GM21576 (cell line): ENCODE results near the gene PDGFRA.
A peak's percentile ranks its signal among the peaks of the same experiment; 100 is the strongest.
"Not testable (repeated sequence)": the region's sequence is repeated elsewhere in the genome, so short reads cannot be mapped to it uniquely, and the experiment has no call there.

Experiments
- ATAC-seq: cut with Tn5 transposase; IDR thresholded peaks from one replicate; pipeline ENCODE4 v1.9.1; 2021; ENCODE audit warnings: mild to moderate bottlenecking, moderate library complexity; ENCODE audit not compliant: unreplicated experiment

The PDGFRA gene

DNA sequence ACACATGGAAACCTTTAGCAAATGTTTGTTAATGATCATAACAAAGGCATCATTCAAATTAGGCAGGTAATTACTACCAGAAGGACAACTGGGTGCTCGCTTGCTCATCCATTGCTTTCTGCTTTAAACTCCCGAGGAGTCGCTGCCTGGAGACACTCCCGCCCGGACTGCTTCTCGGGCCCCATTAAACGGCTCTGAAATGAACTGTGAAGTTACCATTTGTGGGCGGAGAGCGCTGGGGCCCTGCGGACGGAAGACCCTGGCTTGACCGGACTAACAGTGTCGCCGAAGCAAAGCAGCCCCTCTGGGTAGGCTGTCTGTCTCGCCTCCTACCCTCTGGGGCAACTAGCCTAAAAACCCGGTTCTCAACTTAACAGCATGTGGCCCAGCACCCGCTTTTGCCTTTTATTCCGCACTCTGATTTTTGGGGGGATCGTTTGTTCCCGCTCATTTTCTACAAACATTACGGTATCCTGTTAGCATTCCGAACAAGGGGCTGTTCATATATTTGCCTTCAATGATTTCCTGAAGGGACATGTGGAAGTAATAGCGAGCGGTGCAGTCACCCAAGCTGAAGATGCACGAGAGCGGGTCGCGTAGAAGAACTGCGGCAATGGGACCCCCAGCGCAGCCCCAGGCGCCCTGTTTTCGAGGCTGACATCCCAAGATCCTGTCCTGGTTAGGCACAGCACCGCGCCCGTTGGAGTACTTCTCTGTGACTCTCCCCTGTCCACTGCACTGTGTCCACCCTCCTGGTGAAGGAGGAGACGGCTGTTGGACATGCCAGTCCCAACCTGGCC is 1.6 kb upstream of the PDGFRA start:
- ATAC-seq, result peak; percentile 16

DNA sequence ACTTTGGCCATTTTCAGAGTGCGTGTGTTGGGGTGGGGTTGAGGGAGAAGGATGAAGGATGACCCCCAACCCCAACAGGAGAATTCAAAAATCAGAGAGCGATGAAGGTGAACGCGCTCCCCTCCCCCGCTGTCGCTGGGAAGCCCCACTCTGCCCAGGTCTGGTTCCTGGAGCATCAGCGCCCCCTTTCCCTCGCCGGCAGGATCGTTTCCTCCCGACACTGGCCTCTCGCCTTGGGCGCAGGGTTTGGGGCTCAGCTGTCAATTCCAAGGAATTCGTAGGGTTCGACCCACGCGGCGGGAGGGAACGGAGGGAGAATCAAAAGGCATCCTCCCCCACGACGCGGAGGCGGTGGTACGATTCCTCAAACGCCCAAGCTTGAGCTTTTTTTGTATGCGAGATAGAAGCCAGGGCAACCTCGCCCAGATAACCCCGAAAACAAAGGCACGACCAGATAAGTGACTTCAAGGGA is 1.0 kb upstream of the PDGFRA start:
- ATAC-seq, result peak; percentile 54

DNA sequence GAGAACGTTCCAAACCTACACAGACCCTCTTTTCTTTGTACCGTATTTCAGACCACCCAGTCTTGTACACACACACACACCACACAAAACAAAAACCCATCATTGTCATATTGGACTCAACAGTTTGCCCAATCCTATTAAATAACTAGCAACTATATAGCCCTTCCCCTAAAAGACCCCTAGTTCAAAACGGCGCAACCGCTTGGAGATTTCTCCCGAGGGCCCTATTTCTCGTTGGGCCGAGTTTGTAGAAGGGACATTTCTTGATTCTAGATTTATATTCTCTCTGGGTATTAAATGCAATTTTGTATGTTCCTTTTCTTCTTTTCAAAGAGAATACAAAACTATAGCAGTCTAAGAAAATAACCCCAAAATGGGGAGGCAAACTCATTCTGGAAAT is 547 bp upstream of the PDGFRA start:
- no peak for ATAC-seq

DNA sequence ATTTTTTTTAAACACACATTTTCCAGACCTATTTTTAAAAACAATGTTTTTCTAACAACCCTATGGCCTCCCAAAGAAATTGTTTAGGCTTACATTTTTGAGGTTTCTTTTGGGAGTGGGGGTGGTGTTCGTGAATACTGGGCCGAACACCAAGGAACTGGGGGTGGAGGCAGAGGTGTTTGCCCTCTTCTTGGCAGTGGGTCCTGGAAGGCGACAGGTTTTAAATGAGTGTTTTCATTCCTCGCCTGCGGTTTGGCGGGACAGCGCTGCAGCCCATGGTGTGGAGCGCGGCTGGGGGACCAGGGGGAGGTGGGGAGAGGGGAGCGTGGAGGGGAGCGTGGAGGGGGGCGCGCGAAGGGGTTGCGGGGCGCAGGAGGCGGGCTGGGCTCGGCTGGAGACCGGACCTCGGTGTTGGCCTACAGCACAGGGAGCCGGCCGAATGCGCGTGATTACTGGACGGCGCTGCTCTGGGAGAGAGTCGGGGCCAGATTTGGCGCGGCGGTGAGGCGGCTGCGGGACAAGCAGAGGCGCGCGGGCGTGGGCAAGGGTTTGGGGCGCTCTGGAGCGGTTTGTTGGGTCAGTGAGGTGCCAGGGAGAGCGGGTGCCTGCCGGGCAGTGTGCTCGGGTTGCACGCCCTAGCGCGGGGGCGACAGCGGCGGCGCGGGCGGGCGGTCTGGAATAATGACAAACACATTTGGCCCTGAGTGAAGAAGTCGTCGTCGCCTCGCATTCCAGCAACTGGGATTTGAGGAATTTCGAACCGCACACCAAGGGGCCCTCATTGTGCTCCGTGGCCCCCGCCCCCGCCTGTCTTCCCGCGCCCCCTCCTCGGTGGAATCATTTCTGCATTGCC is 764 bp downstream of the PDGFRA start:
- no peak for ATAC-seq

DNA sequence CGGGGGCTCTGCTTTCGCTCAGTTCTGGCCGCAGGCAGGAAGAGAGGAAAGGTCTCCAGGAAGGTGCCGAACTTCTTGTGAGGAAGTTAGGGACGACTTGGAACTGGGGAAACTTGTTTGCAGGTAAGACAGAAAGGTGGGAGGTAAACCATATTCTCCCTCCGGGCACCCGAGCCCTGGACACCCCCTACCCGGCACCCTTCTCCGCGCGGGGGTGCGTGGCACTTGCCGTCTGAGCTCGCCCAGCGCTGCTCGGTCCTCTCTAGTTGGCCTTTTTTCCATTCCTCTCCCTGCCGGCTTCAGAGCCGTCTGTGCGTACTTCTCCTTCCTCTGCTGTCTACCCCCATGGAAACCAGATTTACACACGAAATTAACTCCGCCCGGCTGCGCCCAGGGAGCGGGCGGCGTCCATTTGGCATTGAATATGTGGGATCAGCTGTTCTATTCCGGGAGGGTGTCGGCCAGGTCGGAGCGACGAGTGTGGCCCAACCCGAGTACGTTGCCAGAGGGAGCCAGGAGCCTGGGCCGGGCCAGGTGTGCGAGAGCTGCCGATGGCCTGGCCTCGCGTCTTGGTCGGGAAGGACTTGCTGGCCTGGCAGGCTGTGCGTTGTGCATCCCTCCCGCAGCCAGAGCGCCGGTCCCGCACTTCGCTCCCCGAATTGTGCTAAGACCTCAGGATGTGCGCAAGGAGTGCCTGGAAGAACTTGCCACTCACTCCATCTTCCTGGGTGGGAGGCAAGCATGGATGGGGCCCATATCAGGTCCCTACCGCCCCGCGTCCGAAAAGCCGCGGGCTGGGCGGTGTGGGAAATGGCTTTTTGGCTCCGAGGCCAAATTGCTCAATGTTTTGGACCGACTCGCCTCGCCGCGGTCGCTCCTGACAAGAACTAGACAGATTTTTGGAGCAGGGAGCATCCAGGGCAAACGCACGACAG is 1.7 kb downstream of the PDGFRA start:
- ATAC-seq, result no peak

DNA sequence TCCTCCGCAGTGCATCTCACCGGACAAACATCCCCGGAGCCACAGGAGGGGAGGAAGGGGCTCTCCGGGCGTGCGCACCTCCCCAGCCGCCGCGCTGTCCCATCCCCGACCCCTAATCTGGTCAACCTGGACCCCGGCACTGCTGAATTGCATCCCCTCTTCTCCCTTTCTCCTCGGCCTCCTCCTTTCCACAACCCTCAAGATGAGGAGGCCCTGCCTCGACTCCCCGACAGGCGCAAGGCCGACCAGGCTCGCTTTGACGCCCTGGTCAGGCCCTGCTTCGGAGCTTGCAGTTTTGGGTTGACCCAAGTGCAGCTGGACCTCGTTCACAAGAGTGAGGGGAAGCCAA is 2.3 kb downstream of the PDGFRA start:
- ATAC-seq, result no peak

DNA sequence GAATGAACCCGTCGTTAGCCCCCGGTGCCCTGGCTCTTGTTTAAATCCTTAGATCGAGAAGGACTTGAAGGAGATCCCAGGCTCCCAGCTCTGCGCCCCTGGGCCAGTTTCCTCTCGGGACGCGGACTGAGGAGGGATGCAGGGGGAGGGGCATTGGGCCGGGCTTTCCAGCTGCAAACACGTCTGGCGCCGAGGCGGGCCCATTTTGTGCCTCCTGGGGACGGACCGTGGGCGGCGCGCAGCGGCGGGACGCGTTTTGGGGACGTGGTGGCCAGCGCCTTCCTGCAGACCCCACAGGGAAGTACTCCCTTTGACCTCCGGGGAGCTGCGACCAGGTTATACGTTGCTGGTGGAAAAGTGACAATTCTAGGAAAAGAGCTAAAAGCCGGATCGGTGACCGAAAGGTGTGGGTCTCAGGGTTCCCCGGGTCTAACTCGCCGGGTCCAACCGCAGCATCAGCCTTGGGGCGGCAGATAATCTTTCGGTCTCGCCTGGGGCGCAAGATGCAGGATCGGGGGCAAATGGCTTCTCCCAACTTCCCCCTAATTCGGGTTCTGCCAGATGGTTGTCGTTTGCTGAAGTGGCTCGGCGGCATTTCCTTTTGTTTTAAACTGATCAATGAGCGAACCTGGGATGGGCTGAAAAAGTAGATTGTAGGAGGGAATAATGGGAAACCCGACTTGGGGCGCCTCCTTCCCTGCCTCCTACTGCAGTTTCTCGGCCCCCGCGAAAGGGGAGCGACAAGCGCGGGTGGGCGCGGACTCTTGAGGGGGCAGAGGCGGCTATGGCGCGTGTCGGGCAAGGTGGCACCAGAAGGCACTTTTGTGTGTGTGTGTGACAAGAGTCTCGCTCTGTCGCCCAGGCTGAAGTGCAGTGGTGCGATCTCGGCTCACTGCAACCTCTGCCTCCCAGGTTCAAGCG is 2.9 kb downstream of the PDGFRA start:
- ATAC-seq, result no peak

DNA sequence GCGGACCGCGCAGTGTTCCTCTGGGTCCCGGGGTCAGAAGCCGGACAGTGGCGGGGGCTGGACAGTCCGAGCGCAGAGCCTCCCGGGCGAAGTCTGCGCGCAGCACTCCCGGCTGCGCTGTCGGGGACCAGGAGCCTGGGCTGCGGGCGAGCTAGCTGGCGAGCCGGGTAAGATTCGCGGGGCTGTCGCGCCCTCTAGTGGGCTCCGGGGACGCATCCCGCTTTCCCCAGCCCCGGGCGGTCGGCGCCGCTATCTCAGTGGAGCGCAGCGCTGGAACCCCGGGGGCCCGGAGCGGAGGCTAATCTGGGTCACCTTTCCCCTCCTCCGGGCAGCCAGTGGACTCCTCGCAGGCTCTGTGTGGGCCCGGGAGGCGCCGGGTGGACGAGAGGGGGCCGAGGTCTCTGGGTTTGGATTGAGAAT is 4.2 kb downstream of the PDGFRA start:
- ATAC-seq, result peak; percentile 82

DNA sequence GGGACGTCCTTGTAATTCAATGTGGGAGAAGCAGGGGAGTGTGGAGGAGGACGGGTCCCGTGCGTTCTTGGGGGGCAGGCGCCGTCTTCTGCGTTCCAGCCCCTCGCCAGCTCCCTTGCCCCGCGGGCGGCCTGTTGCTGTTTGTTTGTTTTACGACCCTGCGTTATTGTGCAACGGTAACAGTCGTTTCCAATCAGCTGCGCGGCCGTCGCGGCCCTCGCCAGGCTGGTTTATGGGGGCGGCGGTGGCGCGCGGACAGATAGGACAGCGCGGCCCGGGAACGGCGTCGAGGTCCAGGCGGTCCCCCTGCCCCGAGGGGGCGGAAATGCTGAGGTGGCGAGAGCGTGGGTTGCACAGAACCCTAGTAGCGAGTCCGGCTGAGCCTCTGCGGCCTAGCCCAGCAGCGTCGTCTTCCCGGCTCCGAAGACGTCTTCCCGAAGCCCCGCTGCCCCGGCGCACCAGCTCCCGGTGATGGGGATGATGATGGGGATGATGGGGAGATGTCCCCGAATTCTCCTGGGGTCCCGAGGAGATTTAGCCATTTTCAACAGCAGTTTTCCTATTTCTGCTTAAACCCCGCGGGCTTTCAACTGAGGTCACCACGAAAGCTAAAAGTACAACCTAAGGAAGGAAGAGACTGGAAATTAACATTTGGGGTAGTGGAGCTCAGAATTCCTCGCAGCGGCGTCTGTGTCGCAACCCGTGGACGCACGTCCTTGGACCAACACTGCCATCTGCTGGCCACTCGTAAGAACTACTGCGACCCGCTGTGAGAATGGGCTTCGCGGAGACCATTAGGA is 4.8 kb downstream of the PDGFRA start:
- ATAC-seq, result peak; percentile 21

DNA sequence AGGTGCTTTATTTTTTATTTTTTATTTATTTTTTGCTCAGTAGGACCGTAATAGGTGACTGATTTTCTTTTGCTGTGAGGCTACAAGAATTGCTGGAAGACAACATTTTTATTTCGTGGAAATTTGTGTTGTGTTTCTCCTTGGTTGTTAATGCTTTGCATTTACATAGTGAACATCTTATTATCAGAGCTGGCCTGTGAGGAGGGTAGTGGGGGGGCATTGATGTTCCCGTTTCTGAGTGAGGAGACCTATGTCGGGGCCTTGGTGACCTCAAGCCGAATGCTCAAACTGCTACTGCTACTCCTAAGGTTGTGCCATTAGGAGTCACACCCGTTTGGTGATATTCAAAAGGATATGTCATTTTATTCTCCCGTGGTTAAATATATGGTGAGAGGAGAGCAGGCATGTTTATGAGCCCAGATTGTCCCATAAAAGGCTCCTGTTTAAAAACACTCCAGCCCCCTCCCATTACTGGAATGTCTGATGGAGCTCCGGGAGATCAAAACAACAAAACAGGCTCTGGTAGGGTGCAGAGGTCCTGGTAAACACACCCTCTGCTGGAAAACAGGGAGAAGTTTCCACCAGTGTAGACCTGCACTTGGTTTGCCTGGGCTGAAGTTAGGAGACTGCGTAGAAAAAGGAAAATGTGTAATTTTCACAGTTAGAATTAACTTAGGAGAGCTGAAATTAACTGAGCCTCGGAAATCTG is 5.6 kb downstream of the PDGFRA start:
- no peak for ATAC-seq

DNA sequence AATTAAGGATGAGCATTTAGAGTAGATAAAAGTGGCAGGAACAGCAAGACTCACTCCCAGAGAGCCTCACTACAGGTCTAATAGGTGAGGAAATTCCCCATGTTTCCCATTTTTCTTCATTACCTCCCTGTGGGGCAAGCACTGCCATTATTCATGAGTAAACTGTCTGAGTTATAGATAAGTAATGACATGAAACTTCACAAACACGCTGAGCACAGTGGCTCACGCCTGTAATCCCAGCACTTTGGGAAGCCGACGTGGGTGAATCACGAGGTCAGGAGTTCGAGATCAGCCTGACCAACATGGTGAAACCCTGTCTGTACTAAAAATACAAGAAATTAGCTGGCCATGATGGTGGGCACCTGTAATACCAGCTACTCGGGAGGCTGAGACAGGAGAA is 7.2 kb downstream of the PDGFRA start:
- not testable (repeated sequence) for ATAC-seq

DNA sequence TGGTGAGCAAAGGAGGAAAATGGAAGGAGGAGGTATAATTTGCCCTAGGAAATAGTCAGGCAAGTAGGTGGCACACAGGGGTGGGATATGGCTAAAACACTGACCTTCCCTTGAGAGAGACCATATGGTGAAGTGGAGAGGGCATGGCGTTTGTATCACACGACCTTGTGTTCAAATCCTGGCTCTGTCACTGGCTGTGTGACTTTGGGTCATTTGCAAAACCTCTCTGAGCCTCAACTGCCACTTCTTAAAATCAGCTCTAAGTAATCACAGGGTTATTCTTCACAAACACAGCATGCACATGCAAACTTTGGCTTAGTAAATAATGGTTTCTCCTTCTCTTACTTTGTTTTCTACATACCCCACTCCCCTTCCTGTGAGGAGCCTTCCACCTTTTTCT is 8.7 kb downstream of the PDGFRA start:
- ATAC-seq, result no peak

DNA sequence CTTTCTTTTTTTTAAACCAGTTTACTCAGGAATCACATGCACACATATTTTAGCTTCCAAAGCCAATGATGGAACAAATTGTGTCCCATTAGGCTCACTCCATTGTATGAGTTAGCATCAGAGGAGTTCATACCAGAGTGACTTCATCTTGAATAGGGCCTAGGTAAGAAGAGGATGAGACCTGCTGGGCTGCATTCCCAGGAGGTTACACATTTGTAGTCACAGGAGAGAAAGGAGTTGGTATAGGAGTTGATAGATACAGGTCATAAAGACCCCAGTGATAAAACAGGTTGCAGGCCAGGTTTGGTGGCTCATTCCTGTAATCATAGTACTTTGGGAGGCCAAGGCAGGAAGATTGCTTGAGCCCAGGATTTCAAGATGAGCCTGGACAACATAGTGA is 9.3 kb downstream of the PDGFRA start:
- no peak for ATAC-seq

DNA sequence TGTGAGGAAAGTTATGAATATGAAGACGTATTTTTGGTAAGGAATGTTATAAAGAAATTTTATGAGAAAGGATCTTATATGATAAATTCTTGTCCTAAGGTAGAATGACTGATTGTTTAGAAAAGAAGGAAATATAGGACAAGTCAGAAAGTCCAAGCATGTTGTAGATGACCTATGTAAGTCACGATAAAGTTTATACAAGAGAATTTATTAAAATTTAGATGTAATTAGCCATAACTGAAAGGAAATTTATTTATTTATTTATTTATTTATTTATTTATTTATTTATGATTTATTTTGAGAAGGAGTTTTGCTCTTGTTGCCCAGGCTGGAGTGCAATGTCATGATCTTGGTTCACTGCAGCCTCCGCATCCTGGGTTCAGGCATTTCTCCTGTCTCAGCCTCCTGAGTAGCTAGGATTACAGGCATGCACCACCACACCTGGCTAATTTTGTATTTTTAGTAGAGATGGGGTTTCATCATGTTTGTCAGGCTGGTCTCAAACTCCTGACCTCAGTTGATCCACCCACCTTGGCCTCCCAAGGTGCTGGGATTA is 12.3 kb downstream of the PDGFRA start:
- ATAC-seq, result not testable (repeated sequence)

DNA sequence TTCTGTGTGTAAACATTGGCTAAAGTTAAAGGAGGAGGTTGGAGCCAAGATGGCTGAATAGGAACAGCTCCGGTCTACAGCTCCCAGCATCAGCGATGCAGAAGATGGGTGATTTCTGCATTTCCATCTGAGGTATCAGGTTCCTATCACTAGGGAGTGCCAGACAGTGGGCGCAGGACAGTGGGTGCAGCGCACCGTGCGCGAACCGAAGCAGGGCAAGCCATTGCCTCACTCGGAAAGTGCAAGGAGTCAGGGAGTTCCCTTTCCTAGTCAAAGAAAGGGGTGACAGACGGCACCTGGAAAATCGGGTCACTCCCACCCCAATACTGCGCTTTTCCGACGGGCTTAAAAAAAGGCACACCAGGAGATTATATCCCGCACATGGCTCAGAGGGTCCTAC is 14.4 kb downstream of the PDGFRA start:
- not testable (repeated sequence) for ATAC-seq

DNA sequence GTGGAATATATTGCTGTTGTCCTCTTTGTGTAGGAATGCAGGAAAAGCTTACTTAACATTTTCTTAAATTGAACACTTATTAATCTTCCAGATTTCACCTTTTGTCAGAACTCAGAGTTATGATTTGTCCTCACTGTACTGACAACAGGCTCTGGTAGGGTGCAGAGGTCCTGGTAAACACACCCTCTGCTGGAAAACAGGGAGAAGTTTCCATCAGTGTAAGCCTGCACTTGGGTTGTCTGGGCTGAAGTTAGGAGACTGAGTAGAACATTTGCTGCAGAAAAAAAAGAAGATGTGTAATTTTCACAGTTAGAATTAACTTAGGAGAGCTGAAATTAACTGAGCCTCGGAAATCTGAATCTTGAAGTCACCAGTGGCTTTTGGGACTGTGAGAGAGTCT is 23.2 kb downstream of the PDGFRA start:
- ATAC-seq, result not testable (repeated sequence)

DNA sequence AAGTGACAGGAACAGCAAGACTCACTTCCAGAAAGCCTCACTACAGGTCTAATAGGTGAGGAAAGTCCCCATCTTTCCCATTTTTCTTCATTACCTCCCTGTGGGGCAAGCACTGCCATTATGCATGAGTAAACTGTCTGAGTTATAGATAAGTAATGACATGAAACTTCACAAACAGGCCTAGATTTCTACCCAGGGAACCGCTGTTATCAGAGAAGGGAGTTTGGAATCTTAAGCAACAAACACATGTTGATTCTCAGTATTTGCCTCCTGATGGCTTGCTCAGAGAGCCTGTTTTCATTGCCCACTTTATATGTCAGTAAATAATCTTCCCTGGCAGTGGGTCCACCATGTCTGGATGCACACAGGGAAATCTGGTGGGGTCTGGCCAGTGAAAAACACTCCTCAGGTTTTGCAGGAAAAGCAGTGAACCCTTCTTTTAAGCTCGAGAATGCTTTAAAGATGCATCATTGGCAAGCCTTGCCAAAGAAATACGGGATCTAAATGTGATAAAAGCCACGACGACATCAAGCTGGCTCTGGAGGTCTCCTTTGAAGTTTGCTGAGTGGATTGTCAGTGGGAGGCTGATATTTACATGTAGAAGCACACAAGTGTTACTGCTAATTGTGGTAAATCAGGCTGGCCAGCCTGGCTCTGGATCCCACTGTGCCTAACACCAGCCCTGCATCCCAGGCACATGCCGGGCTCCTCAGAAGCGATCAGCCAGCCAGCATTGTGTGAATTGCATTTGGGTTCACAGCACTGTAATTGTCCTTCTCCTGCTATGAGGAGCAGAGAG is 25.2 kb downstream of the PDGFRA start:
- ATAC-seq, result no peak

DNA sequence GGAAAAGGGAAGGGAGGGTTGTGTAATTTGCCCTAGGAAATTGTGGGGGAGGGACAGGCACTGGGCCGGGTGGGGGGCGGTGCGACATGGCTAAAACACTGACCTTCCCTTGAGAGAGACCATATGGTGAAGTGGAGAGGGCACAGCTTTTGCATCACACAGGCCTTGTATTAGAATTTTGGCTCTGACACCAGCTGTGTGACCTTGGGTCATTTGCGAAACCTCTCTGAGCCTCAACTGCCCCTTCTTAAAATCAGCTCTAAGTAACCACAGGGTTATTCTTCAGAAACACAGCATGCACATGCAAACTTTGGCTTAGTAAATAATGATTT is 25.8 kb downstream of the PDGFRA start:
- ATAC-seq, result no peak
